A549 (cell line): ENCODE measurements around the gene SETBP1.

Experiments
- CBX8 ChIP-seq: fragments of 200-600 bp; sonication (generic); IDR thresholded peaks from 2 replicates; pipeline ENCODE4 v1.6.1; 2016
- CHD4 ChIP-seq: fragments of 200-600 bp; sonication (generic); IDR thresholded peaks from 2 replicates; pipeline ENCODE4 v1.6.1; 2016; ENCODE audit warnings: antibody characterized with exemption, mild to moderate bottlenecking, borderline replicate concordance
- FOSB ChIP-seq: fragments of 250-450 bp; sonication (Bioruptor Pico); IDR thresholded peaks from 2 replicates; pipeline ENCODE4 v1.5.0; 2020; ENCODE audit warnings: mild to moderate bottlenecking, moderate library complexity
- HOXB13 ChIP-seq: fragments of 250-450 bp; sonication (Bioruptor Pico); IDR thresholded peaks from 2 replicates; pipeline ENCODE4 v1.5.0; 2020; ENCODE audit warnings: low read depth, mild to moderate bottlenecking, moderate library complexity
- NR3C1 ChIP-seq: fragments of >200 bp; sonication (Bioruptor Twin); formaldehyde crosslinking; IDR thresholded peaks from 3 replicates; pipeline ENCODE4 v1.6.1; 2017
- POLR2A ChIP-seq: IDR thresholded peaks from 2 replicates; pipeline ENCODE4 v1.6.1; 2012; ENCODE audit warnings: mild to moderate bottlenecking, low read length
- RAD21 ChIP-seq, 2 experiments: fragments of >200 bp in 1 of 2; sonication (Bioruptor Twin) in 1 of 2; formaldehyde crosslinking in 1 of 2; IDR thresholded peaks in 1 of 2; conservative IDR thresholded peaks in 1 of 2; 2 replicates in 1 of 2; 3 replicates in 1 of 2; pipeline ENCODE4 v1.6.1; 2012 to 2018; ENCODE audit warnings: inconsistent platforms in 1 of 2
- ZSCAN20 ChIP-seq: fragments of 250-450 bp; sonication (Bioruptor Pico); IDR thresholded peaks from 2 replicates; pipeline ENCODE4 v1.8.0; 2022; ENCODE audit warnings: mild to moderate bottlenecking, moderate library complexity
- TF ChIP-seq, protein P1 (sequence below): fragments of >200 bp; sonication (Bioruptor Twin); formaldehyde crosslinking; IDR thresholded peaks from 3 replicates; pipeline ENCODE4 v1.5.1; 2016
- TF ChIP-seq, protein P2 (sequence below): fragments of 200-600 bp; sonication (generic); IDR thresholded peaks from 2 replicates; pipeline ENCODE4 v1.6.1; 2016; ENCODE audit warnings: antibody characterized with exemption, mild to moderate bottlenecking, moderate library complexity

DNA sequence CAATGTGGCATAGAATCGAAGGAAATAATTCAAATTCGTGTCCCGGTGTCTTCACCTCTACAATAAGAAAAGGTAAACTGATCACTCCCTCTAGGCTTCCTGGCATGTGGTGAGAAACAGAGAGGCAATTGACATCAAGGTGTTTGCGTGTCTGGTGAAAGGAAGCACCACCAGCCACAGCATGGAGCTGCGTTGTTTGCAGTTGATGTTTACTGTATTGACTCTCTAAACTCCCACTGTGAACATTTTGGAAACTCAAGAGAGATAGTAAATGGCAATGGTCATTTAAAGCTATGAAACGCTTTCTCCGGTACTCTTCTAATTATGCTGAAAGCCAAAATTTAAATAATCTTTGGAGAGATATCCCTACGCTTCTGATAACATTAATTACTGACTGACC is 82.6 kb downstream of the SETBP1 start:
- TF ChIP-seq POLR2A (no peak), RAD21 (conservative IDR thresholded peaks at IDR 0.05 in 1 of 2, IDR thresholded peaks at IDR 0.05 in 1 of 2) (no peak), FOSB (CRISPR knock-in tag) (no peak), NR3C1 (no peak), HOXB13 (no peak), CBX8 (no peak), ZSCAN20 (CRISPR knock-in tag) (no peak), CHD4 (no peak)
- TF ChIP-seq, protein P1, sequence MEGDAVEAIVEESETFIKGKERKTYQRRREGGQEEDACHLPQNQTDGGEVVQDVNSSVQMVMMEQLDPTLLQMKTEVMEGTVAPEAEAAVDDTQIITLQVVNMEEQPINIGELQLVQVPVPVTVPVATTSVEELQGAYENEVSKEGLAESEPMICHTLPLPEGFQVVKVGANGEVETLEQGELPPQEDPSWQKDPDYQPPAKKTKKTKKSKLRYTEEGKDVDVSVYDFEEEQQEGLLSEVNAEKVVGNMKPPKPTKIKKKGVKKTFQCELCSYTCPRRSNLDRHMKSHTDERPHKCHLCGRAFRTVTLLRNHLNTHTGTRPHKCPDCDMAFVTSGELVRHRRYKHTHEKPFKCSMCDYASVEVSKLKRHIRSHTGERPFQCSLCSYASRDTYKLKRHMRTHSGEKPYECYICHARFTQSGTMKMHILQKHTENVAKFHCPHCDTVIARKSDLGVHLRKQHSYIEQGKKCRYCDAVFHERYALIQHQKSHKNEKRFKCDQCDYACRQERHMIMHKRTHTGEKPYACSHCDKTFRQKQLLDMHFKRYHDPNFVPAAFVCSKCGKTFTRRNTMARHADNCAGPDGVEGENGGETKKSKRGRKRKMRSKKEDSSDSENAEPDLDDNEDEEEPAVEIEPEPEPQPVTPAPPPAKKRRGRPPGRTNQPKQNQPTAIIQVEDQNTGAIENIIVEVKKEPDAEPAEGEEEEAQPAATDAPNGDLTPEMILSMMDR, result no peak
- TF ChIP-seq, protein P2, sequence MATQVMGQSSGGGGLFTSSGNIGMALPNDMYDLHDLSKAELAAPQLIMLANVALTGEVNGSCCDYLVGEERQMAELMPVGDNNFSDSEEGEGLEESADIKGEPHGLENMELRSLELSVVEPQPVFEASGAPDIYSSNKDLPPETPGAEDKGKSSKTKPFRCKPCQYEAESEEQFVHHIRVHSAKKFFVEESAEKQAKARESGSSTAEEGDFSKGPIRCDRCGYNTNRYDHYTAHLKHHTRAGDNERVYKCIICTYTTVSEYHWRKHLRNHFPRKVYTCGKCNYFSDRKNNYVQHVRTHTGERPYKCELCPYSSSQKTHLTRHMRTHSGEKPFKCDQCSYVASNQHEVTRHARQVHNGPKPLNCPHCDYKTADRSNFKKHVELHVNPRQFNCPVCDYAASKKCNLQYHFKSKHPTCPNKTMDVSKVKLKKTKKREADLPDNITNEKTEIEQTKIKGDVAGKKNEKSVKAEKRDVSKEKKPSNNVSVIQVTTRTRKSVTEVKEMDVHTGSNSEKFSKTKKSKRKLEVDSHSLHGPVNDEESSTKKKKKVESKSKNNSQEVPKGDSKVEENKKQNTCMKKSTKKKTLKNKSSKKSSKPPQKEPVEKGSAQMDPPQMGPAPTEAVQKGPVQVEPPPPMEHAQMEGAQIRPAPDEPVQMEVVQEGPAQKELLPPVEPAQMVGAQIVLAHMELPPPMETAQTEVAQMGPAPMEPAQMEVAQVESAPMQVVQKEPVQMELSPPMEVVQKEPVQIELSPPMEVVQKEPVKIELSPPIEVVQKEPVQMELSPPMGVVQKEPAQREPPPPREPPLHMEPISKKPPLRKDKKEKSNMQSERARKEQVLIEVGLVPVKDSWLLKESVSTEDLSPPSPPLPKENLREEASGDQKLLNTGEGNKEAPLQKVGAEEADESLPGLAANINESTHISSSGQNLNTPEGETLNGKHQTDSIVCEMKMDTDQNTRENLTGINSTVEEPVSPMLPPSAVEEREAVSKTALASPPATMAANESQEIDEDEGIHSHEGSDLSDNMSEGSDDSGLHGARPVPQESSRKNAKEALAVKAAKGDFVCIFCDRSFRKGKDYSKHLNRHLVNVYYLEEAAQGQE, result no peak
